Measurements from ENCODE around the gene RIMS3.

Gene RIMS3

DNA sequence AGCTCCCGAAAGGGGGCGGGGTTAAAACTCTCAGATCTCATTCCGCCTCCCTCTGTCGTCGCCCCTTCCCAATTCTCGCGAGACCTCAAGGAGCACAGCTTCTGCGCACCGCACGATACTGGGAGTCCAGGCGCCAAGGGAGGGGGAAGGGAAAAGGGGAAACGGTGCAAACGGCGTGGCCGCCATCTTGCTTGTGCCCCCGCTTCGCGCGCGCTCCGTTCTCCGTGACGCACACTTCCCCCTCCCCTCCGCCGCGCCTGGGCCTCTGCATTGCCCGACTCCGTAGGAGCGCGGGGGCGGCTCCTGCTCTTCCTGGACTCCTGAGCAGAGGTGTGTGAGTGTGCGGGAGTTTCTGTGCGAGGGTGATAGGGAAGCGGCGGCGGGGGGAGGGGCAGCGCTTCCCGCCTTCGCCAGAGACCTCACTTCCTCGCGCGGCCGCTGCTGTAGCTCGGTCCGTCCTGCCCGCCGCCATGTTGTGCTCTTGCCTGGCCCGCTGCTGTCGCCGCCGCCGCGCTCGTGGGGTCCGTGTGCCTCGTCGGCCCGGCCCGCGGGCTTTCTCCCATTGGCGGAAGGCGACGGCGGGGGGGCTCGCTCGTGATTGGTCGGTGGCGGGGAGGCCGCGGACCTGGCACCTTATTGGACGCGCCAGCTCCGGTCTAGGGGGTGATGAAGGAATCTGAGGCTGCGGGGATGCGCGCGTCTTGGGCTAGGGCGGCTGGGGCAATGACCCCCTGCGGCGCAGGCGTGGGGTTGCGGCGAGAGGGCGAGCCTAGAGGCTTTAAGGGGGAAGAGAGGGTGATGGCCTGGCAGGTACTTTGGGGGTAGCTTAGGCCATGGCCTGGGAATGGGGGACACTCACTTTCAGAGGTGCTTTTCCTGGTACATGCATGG, 26.3 kb upstream of the RIMS3 start, which contains the start of gene NFYC:
NFYC (plus strand) TSS at position 167 of the 891 bp plus-strand sequence. CDS start 47,140 bp downstream, outside the sequence.
- DNase-seq: peak; percentile 72 to 82

DNA sequence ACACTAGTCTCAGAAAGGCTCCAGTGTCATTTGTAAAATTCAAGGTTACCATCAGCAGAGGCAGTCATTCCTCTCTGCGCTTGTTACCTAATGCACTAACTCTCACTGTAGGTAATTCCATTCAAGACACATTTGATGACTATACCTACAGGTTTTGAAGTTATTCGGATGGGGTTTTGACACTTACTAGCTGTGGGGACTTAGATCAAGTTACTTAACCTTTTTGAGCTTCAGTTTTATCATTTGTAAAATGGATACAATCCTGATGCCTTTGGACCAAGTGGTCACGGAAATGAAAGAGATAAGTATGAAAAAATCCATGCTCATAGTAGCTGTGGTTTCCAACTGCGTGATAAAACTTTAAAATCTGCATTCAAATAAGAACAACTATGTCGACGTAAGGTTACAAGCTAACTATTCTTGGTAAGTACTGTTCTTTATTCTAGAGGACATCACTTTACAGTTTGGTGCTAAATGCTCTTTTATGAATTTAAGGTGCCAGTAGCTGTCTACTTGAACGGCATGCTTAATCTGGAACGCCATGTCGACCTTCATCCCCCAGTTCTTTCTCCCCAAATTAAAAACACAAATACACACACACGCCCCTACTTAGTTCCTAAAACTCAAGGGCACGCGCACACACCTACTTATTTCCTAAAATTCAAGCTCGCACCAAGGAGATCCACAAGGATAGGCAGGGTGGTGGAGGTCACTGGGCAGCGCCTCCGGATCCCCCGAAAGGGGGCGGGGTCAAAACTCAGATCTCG, 25.5 kb upstream of the RIMS3 start:
- DNase-seq: no peak

GRCh38 chr1:40689737-40690136, 24.3 kb upstream of the RIMS3 start:
- no peak for DNase-seq

- no peak for DNase-seq
These were observed 22.2 kb upstream of the RIMS3 start for GRCh38 chr1:40687661-40688060.

DNA sequence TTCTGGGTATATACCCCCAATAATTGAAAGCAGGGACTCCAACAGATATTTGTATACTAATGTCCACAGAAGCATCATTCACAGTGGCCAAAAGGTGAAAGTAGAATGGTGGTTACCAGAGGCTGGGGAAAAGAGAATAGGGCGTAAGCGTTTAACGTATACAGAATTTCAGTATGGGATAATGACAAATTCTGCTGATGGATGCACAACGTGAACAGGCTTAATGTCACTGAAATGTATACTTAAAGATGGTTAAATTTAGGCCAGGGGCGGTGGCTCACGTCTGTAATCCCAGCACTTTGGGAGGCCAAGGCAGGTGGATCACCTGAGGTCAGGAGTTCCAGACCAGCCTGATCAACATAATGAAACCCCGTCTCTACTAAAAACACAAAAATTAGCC, 21.6 kb upstream of the RIMS3 start:
- no peak for DNase-seq

DNA sequence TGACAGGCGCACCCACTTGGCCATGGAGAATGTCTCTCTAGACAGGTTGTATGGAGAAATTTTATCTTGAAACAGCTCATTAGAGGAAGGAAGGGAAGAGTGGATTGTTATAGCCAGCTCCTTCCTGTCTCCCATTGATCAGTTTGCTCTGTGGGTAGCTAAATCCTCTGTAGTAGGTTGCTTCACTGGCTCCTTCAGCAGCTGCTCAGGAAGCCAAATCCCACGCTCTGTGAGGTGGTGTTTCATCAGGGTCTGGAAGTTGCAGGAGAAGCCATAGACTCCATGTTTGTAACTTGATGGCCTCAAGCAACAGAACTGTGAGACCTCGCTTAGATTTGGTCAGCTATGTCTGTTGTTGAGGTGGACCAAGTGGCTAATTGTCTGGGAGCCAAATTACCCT, 19.2 kb upstream of the RIMS3 start:
- no peak for DNase-seq

GRCh38 chr1:40679165-40679953, 13.9 kb upstream of the RIMS3 start:
- no peak for DNase-seq

DNA sequence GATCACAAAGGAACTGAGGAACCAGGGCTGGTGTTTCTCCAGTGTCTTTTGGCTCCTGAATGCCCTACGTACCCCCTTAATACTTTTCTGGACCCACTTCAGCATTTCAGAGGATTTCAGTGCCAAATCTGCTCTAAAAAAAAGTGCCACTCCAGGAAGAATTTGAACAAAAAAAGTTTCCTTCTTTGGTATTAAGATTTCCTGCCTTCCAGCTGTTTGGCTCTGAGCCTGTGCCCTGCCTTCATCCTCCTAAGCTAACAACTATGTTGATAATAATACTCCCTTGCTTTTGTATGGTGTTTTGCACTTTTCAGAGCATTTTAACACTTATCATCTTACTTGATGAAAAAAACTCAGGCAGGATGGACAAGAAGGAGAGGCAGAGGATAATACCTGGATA, 11.0 kb upstream of the RIMS3 start:
- DNase-seq: no peak

- DNase-seq: no peak
These were observed 8.0 kb upstream of the RIMS3 start for GRCh38 chr1:40673452-40673851.

- peak; percentile 36 to 75 for DNase-seq
These were observed 3.5 kb upstream of the RIMS3 start for GRCh38 chr1:40668769-40669525.

DNA sequence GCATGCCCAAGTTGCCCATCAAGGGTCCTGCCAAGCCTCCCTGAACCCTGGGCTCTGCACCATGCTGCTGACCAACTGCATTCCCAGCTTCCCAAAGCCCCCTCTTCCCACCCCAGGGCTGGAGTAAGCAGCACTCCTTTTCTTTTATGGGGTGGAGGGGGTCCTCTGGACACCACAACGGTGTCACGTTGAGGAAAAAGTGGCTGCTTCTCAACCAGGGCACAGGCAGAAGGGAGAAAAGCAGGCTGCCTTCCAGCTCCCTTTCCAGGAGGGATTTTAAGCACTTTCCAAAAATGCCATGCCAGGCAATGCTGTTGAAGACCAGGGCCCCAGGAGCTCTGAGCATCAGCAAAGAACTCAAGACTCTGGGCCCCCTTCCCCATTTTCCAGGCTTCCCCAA, 691 bp downstream of the RIMS3 start:
- DNase-seq: no peak

GRCh38 chr1:40664167-40664537, 1.3 kb downstream of the RIMS3 start:
- no peak for DNase-seq

GRCh38 chr1:40663324-40664166, 1.9 kb downstream of the RIMS3 start:
- DNase-seq: no peak

DNA sequence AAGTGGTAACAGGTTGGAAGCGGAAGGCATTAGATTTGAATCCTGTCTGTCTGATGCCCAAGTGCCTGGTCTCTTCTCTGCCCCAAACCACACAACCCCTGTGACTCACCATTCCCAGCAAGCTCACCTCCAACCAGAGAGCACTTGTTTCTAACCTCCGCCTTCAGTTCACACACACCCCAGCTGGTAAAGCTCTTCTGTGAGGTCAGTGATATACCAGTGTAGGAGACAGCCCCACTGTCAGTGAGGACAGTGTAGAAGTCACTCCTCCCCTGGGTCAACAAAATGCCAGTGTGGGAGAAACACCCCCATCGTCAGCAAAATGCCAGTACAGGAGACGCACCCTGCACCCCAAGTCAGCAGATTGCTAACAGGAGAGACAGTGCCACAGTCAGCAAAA, 2.6 kb downstream of the RIMS3 start:
- no peak for DNase-seq

- no peak for DNase-seq
These were observed 3.3 kb downstream of the RIMS3 start for GRCh38 chr1:40662151-40662550.

GRCh38 chr1:40661678-40662077, 3.8 kb downstream of the RIMS3 start:
- DNase-seq: no peak

- no peak for DNase-seq
These were observed 5.9 kb downstream of the RIMS3 start for GRCh38 chr1:40659649-40659947.

- no peak for DNase-seq
These were observed 6.5 kb downstream of the RIMS3 start for GRCh38 chr1:40658751-40659648.

DNA sequence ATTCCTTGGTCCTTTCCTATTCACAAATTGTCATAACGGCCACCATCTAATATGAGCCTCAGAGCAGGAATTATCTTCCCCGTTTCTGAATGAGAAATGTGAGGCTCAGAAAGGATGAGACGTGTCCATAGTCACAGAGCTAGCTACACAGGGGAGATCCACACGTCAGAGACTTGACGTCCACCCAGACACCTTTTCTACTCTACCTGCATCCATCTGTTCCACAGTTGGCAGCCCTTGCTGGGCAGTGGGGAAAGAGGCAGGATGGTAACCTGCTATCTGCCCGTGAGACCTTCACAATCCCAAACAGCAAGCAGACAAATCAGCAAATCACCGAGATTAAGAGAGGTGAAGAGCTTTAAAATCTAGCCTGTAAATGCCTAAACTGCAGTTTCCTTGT, 8.4 kb downstream of the RIMS3 start:
- DNase-seq: peak in 1 of 2 experiments; percentile 23

DNA sequence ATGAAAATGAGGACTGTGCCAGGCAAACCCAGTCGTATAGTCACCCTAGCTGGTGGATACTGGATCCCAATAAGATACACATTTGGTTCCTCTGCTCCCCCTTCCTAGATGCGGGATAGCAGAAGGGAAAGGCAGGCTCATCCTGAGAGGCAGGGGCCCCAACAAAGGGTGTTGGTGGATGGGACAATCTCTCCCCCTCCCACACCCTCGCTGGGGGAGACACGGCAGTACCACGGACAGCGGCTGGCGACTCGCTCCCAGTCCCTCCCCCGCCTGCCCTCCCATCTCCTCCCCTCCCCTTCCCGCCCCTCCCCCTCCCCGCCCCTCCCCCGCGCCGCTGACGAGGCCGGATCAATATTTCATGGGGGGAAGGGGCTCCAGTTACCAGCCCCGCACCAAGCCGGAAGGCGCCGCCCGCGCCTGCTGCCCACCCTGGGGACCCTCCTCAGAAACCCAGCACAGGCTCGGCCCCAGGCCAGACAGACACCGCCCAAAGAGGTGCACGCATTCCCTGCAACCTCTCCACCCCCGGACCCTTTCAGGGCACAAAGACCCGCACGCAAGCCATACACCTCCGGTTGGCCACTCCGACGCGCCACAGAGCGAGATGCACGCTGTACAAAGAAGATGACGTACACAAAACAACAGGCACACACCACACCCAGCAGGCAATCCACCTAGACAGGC, 11.5 kb downstream of the RIMS3 start:
- no peak for DNase-seq

All from cerebellar nuclear complex (tissue), 1 donor.